ENCODE results near the gene DNAAF5.

The DNAAF5 gene

GRCh38 chr7:726084-726853 is at the start of gene DNAAF5:
TSS of gene DNAAF5 (plus strand) at chr7:726699. CDS start at chr7:726721, 22 bp downstream.
- no peak for FAIRE-seq

GRCh38 chr7:676972-677385 is 49.5 kb upstream of the DNAAF5 start:
- FAIRE-seq, result no peak

- no peak for FAIRE-seq
Observed at GRCh38 chr7:680411-681127, 45.9 kb upstream of the DNAAF5 start.

GRCh38 chr7:681551-682307 is 44.8 kb upstream of the DNAAF5 start:
- no peak for FAIRE-seq

- FAIRE-seq, result no peak
Observed at GRCh38 chr7:682810-683209, 43.7 kb upstream of the DNAAF5 start.

GRCh38 chr7:683526-684205 is 42.8 kb upstream of the DNAAF5 start:
- FAIRE-seq, result no peak

GRCh38 chr7:684416-684815 is 42.1 kb upstream of the DNAAF5 start:
- FAIRE-seq, result no peak

GRCh38 chr7:685540-685939 is 41.0 kb upstream of the DNAAF5 start:
- FAIRE-seq, result no peak

- no peak for FAIRE-seq
Observed at GRCh38 chr7:690478-691360, 35.8 kb upstream of the DNAAF5 start.

GRCh38 chr7:691361-692045 is 35.0 kb upstream of the DNAAF5 start:
- no peak for FAIRE-seq

GRCh38 chr7:693280-693679 is 33.2 kb upstream of the DNAAF5 start:
- FAIRE-seq, result no peak

- FAIRE-seq, result no peak
Observed at GRCh38 chr7:696426-696811, 30.1 kb upstream of the DNAAF5 start.

GRCh38 chr7:696812-697551 is 29.5 kb upstream of the DNAAF5 start:
- no peak for FAIRE-seq

- no peak for FAIRE-seq
Observed at GRCh38 chr7:698515-699475, 27.7 kb upstream of the DNAAF5 start.

- no peak for FAIRE-seq
Observed at GRCh38 chr7:699476-700170, 26.9 kb upstream of the DNAAF5 start.

- no peak for FAIRE-seq
Observed at GRCh38 chr7:701086-701671, 25.3 kb upstream of the DNAAF5 start.

- FAIRE-seq, result no peak
Observed at GRCh38 chr7:703049-703448, 23.4 kb upstream of the DNAAF5 start.

GRCh38 chr7:706721-707120 is 19.8 kb upstream of the DNAAF5 start:
- FAIRE-seq, result no peak
